GM20431 (cell line): Measurements from ENCODE around the gene GPR151.
"Not testable (repeated sequence)": the region's sequence is repeated elsewhere in the genome, so short reads cannot be mapped to it uniquely, and the experiment has no call there.

Source experiments
- in situ Hi-C: fragments of 300-500 bp; cut with MseI, MboI; formaldehyde crosslinking; loops from one replicate; pipeline ENCODE4 v1.15.0; 2020; ENCODE audit warnings: low sequenced_read_pairs; ENCODE audit not compliant: unreplicated experiment

The GPR151 gene

GRCh38 chr5:146516151-146516475 is at the start of gene GPR151:
GPR151 (minus strand) TSS chr5:146516190; CDS start chr5:146516113, 77 bp downstream.
- in situ Hi-C loops: no loop called here

DNA sequence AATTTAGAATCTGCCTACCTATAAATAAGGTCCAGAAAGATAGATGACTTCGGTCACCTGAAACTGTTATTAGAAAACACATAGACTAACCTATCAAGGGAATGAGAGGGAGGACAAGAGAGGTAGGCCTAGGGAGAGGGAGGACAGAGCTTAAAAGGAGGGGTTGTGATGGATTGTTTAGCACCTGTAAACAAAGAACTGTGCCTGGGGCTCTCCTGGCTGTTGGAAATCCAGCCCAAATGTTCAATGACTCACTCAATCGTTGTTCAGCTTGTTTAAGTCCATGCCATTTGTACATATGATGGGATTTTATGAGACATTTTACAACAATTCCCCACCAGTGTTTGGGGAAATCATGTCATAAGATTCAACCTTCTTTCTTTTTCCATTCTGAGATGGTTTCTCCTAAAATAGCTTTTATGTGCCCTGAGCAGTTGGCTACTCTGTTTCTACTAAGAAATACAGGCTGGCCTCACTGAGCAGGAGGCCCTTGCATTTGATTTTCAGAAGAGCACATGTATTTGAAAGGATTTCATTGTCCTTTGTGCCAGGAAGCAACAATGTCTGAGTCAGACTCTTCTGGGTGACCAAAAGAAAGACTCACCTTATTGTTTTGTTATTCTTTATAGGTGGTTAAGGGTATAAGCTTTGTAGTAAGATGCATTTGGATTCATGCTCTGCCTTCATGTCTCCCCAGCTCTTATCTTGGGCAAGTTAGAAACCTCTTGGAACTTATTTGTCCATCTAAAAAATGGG is 48.2 kb upstream of the GPR151 start:
- in situ Hi-C loops: no loop called here

DNA sequence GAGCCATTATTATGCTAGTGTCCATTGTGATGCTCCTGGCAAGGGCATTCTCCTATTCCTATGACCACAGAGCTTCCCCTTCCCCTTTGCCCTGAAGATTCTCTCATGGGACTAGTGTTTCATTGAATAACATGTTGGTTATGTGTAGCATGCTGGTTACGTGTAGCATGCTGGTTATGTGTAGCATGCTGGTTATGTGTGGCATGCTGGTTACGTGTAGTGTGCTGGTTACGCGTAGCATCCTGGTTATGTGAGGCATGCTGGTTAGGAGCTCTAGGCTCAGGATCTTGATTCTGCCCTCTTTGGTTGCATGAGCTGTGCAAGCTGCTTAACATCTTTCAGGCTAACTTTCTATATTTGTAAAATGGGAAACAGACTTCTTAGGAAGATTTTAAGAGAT is 46.5 kb upstream of the GPR151 start:
- in situ Hi-C loops: no loop called here

- in situ Hi-C loops: no loop called here
Measured at GRCh38 chr5:146561711-146562110, 45.7 kb upstream of the GPR151 start.

DNA sequence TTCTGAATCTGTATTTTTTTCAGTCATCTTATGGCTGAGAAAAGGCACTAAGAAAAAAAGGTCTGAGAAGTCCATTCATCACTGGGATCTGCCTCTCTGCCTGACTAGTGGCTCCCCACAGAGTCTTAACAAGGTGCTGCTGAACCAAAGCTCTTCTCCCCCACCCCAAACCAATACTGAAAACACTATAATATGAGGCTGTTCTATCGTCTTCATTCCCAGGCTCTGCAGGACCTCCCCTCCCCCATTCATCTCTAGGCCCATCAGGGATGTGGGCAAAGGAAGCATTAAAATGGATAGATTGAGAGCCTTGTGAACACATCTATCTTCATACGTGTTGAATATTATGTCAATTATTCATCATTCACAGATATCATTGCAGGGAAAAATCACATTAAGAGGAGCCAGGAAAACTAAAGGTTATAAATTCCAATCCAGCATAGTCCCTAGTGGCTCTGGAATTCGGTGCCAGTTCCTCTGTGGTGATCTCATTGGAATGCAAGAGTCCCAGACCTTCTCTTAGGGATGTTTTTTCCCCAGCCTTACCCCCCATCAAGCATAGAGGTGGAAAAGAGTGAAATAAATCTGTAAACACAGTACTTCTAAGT is 44.3 kb upstream of the GPR151 start:
- in situ Hi-C loops: no loop called here

GRCh38 chr5:146556884-146557283 is 40.9 kb upstream of the GPR151 start:
- in situ Hi-C loops: not testable (repeated sequence)

- in situ Hi-C loops: no loop called here
Measured at GRCh38 chr5:146553446-146553845, 37.5 kb upstream of the GPR151 start.

- in situ Hi-C loops: no loop called here
Measured at GRCh38 chr5:146549615-146550014, 33.6 kb upstream of the GPR151 start.

- in situ Hi-C loops: no loop called here
Measured at GRCh38 chr5:146548781-146549449, 32.9 kb upstream of the GPR151 start.

- in situ Hi-C loops: no loop called here
Measured at GRCh38 chr5:146544232-146544631, 28.2 kb upstream of the GPR151 start.

DNA sequence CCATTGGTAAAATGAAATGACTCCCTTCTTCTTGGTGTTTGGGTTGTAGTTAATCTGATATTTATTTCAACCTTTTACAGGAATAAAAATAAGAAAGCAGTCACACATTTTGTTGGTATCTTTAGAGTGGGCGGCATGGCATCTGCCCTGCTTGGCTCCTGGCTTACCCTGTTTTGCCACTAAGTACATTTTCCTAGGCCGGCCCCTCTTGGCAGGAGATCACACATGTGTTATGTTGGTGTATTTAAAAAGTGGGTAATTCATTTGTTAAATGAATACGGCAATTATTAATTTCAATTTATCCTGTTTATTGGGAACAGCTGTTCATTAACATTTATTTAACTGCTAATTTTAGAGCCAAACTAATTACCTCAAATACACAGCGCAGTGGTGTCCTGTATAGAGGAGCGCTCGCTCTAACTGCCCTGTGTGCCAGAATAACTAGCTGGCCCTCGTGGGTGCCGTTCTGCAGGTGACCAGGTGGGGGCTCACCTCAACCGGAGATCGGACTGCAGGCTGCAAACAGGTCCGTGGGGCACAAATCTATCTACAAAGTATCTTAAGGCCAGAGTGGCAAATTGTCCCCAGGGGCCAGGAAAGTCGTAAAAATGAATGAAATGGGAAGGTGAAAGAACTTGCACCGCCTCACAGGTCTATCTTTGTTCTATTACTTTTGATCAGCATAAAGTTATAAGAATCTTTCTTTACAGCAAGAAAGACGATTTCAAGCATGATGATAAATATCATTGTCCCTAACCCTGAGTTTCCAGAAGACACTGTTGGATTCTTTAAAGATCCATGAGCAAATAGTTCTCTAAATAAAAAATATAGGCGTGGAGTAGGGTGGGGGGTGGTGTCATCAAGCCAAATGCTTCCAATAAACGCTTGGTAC is 26.2 kb upstream of the GPR151 start:
- in situ Hi-C loops: no loop called here

GRCh38 chr5:146540414-146540813 is 24.4 kb upstream of the GPR151 start:
- in situ Hi-C loops: no loop called here

GRCh38 chr5:146539973-146540372 is 24.0 kb upstream of the GPR151 start:
- in situ Hi-C loops: loop anchor here (10.0 kb wide), 1 partner anchor 425 kb away; no protein-coding TSS in a partner anchor

DNA sequence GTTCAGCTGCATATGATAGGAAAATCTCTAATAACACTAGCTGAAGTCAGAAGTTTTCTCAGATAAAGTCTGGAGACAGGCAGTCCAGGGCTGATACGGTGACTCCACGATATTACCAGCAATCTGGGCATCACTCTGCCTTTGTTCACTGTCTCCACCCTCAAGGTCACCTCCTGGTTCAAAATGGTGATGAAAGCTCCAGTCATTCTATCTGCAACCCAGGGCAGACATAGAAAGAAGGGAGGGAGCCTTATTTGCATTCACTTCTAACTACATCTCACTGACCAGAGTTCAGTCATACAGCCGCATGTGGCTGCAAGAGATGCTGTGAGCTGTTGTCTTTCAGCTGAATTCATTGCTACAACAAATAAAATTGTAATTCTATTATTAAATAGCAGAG is 22.4 kb upstream of the GPR151 start:
- in situ Hi-C loops: loop anchor here (10.0 kb wide), 1 partner anchor 426 kb away; no protein-coding TSS in a partner anchor

GRCh38 chr5:146533882-146534281 is 17.9 kb upstream of the GPR151 start:
- in situ Hi-C loops: loop anchor here (10.0 kb wide), 1 partner anchor 431 kb away; no protein-coding TSS in a partner anchor

DNA sequence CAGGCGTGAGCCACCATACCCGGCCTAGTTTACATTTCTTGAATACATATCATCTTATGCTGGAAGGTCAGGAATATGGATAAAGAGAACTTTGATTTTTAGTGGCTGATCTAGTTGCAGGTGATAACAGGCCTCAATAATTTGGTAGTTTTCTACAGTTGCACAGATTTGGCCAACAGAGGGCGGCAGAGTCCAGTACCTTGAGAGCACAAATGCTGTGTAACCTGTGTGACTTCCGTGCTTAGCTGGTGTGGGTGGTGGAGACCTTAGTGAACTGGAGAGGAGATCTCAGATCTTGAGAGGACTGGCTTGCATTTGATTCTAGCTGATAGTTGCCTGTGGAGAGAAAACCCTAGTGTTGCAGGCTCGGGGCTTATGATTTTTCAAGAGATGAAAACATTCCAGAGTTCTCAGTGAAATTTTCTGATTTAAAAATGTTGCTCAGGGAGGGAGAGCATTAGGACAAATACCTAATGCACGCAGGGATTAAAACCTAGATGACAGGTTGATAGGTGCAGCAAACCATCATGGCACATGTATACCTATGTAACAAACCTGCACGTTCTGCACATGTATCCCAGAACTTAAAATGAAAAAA is 17.4 kb upstream of the GPR151 start:
- in situ Hi-C loops: loop anchor here (10.0 kb wide), 1 partner anchor 431 kb away; no protein-coding TSS in a partner anchor

GRCh38 chr5:146529984-146530383 is 14.0 kb upstream of the GPR151 start:
- in situ Hi-C loops: loop anchor here (10.0 kb wide), 1 partner anchor 435 kb away; no protein-coding TSS in a partner anchor

DNA sequence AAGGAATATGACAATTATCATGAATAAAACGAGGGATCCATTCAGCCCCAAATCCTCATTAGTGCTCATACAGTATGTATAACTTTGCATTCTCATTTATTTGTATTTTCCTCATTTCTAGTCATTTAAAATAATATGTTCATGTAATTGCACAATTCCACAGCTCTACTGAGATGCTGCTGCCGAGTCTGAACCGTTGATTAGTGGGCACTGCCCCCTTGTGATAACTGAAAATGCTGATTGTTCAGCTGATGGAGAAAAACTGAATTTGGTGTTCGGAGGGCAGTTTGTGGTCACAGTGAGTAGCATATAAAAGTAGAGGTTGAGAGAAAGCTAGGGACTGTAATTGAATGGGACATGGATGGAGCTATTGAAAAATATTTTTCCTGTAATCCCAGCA is 12.2 kb upstream of the GPR151 start:
- in situ Hi-C loops: no loop called here

GRCh38 chr5:146527785-146528184 is 11.8 kb upstream of the GPR151 start:
- in situ Hi-C loops: no loop called here

GRCh38 chr5:146523698-146524097 is 7.7 kb upstream of the GPR151 start:
- in situ Hi-C loops: no loop called here
